ENCODE data around the gene B3GALT6. TPM values are rescaled to one million over a fixed set of nuclear protein-coding genes. Genes with fewer than 3 reads are reported as not detected.

The B3GALT6 gene
- total and polyA plus RNA-seq, 8 donors, result 1.8 to 13.8 (median 7.5) TPM; not detected in 1

DNA sequence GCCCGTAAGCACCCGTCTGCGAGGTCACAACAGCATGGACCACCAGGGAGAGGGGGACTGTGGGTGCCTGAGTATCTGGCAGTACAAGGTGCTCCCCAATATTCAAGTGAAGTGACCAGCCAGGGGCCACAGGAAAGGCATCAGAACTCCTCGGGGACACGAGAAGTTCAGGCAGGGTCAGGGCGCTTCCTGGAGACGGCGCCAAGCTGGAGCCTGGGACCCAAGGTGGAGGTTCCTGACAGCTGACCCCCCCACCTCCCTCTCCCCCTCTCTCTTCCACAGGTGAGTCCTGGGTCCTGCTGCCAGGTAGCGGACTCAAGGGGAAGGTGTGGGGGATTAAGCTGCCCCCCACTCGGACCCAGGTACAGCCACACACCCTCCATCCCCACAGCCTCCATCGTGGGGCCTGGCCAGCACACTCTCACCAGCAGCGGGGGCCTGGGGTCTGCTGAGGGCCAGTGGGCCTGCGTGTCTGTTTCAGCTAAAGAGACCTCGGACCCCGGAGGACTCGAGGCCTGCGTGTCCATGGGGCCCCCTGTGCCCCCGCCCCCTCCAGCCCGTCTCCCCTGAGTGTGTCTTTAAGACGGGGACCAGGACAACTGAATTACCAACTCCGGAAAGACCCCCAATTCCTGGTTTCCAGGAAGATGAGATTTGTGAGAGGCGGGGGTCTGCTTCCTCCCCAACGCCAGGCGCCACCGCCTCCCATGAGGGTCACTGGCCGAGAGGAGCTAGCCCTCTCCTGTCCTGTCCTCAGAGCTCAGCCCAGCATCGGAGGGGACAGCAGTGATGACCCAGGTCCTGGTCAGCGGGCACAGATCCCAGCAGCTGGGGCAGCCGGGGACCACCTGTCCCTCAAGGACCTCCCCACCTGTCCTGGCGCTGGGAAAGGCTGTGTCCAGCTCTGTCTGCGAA is 31.8 kb upstream of the B3GALT6 start:
- TF ChIP-seq, protein P1, sequence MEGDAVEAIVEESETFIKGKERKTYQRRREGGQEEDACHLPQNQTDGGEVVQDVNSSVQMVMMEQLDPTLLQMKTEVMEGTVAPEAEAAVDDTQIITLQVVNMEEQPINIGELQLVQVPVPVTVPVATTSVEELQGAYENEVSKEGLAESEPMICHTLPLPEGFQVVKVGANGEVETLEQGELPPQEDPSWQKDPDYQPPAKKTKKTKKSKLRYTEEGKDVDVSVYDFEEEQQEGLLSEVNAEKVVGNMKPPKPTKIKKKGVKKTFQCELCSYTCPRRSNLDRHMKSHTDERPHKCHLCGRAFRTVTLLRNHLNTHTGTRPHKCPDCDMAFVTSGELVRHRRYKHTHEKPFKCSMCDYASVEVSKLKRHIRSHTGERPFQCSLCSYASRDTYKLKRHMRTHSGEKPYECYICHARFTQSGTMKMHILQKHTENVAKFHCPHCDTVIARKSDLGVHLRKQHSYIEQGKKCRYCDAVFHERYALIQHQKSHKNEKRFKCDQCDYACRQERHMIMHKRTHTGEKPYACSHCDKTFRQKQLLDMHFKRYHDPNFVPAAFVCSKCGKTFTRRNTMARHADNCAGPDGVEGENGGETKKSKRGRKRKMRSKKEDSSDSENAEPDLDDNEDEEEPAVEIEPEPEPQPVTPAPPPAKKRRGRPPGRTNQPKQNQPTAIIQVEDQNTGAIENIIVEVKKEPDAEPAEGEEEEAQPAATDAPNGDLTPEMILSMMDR (IDR thresholded peaks at IDR 0.05), result no peak
- no peak for TF ChIP-seq POLR2A (IDR thresholded peaks at IDR 0.05)
- no peak for TF ChIP-seq EP300 (IDR thresholded peaks at IDR 0.05)
- no peak for TF ChIP-seq POLR2AphosphoS5 (IDR thresholded peaks at IDR 0.05)
- H3K27me3 ChIP-seq, result peaks cover 3 to 54% (median 33%) of the 10 kb centered on the region in 3 donors
- H3K4me1 ChIP-seq, result peaks cover 10 to 15% (median 11%) of the 10 kb centered on the region in 4 donors
- DNase-seq, result no peak
- H3K27ac ChIP-seq, result peak overlapping the region in 1 of 5 donors; percentile 60
- intact Hi-C loops (cut with DNase I; ENCODE audit: low total_unique reads), result no loop called here
- peak overlapping the region in 3 of 4 donors; percentile 48 to 53 (median 51) for H3K4me3 ChIP-seq
- no peaks in the 10 kb centered on the region for H3K36me3 ChIP-seq
- peaks cover 0 to under 1% (median 0%) of the 10 kb centered on the region in 4 donors for H3K9me3 ChIP-seq
- WGBS, 5 donors, result 75 to 81% (median 78%) methylated on average over 20 to 31 of the region's 31 CpGs

DNA sequence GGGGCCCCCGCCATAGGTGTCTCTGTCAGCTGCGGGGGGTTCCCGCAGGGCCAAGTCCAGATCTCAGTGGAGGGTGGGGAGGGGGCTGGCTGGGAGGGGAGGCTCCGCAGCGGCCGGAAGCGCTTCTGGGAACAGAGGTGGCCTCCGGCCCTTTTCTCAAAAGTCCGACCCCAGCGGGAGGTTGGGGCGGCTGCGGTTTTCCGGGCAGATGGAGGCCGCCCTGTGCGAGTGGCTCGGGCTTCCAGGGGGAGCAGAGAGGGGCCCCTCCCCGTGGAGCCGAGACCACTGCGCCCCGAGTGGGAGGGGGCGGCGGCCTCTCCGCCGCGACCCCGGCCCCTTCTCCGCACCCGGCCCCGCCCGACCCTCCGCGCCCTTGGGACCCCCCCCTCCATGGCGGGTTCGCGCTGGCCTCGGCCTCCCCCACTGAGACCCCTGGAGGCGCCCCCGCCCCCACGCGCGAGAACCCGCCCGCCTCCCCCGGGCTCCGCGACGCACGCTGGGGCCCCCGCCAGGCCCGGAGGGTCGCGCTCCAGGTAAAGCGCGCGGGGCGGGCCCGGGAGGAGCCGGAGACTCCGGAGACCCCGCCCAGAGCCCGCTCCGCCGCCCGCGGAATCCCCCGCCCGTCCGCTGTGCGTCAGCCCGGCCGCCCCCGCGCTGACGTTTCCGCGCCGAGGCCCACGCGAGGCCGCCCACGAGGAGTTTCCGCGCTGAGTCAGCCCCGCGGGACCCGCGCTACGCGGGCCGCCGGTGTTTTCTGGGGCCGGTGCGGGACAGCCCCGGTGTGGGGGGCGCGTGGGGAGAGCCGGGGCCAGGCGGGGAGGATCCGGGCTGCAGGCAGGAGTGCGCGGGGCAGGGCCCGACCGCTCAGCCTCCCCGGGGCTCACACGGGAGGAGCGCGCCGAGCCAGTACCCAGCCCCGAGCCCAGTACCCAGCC is 30.9 kb upstream of the B3GALT6 start:
- H3K4me3 ChIP-seq, result peak overlapping the region; percentile 47 to 53 (median 50)
- H3K36me3 ChIP-seq, result no peaks in the 10 kb centered on the region
- H3K27ac ChIP-seq, result peak overlapping the region in 3 of 5 donors; percentile 6 to 60 (median 9)
- peak; percentile 49 to 87 for DNase-seq
- WGBS, 5 donors, result 1 to 9% (median 2%) methylated on average over 13 to 109 of the region's 109 CpGs
- intact Hi-C loops (cut with DNase I; ENCODE audit: low total_unique reads), result no loop called here
- peaks cover 13 to 24% (median 17%) of the 10 kb centered on the region in 4 donors for H3K4me1 ChIP-seq
- peak in 1 of 3 donors; percentile 13 for TF ChIP-seq POLR2AphosphoS5 (IDR thresholded peaks at IDR 0.05)
- TF ChIP-seq EP300 (IDR thresholded peaks at IDR 0.05), result no peak
- H3K27me3 ChIP-seq, result peaks cover 3 to 63% (median 42%) of the 10 kb centered on the region in 3 donors
- H3K9me3 ChIP-seq, result no peaks in the 10 kb centered on the region

DNA sequence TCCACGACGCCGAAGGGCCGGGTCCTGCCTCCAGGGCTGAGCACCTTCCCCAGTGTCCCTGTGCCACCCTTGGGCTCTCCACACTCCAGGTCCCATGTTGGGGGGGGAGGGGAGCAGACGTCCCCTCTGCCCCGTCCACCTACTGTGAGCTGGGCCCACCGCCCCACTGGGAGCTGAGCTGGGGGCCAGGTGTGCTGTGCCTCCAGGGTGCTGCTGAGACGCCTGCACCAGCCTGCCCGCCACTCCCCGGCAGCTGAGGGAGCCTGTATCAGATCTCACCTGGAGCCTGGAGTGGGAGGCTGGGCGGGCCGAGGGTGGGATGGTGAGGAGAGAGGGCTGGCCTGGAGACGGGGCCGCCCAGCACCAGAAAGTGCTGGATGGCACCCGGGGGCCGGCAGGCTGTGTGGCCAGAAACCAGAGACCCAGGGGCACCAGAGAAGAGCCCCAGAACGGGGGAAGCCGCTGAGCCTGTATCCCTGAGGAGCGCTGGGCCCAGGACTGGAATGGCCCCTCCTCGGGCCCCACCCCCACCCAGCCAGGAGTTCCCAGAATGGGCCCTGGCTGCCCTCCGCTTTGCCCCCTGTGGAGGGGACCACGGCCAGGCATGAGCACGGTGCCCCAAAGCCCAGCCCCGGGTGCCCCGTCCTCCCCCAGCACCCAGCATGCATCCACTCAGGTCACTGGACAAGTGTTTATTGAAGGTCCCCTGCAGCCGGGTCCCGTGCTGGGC is 29.0 kb upstream of the B3GALT6 start:
- no peaks in the 10 kb centered on the region for H3K36me3 ChIP-seq
- 54 to 80% (median 58%) methylated on average over 13 to 27 of the region's 27 CpGs for WGBS, 5 donors
- peak in 1 of 2 donors; percentile 44 for DNase-seq
- no peak overlapping the region for H3K27ac ChIP-seq
- H3K27me3 ChIP-seq, result peaks cover 8 to 82% (median 61%) of the 10 kb centered on the region in 3 donors
- no peak overlapping the region for H3K4me3 ChIP-seq
- intact Hi-C loops (cut with DNase I; ENCODE audit: low total_unique reads), result no loop called here
- no peaks in the 10 kb centered on the region for H3K9me3 ChIP-seq
- H3K4me1 ChIP-seq, result peaks cover 20 to 42% (median 34%) of the 10 kb centered on the region in 4 donors
- TF ChIP-seq, protein P1 (IDR thresholded peaks at IDR 0.05), result no peak
- TF ChIP-seq POLR2AphosphoS5 (IDR thresholded peaks at IDR 0.05) (no peak), EP300 (IDR thresholded peaks at IDR 0.05) (no peak), POLR2A (IDR thresholded peaks at IDR 0.05) (no peak)

DNA sequence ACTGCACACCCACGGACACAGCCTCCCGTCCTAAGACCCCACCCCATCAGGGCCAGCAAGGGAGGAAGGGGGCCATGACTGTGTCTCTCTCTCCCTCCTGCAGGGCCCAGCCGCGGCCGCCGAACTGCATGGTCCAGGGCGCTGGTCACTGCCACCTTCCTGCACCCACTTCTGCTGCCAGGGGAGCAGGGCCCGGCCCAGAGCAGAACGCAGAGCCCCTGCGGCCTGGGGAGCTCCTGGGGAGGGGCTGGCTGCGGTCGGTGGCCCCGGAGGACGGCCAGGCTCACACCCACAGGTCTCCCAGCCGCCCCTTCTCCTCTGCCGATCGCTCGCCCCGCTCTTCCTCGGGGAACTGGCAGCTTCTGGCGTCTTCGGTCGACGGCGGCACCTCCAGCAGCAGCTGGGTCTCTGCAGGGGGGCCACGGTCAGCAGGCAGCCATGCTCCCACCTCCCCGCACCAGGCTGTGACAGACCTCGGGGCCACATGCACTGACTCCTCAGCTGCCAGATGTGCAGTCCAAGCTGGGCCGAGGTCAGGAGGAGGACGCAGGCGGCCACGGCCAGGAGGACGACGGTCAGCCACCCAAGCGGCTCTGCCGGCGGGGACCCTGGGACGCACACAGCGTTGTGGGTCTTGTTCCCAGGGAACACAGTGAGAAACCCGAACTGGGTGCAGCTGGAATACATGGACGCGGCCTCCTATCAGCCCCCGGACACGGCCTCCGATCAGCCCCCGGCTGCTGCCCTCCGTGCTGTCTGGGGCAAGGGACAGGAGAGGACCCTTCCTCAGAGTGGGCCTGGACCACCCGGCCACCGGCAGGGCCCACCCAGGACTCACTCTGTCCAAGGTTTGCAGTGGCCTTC is 28.2 kb upstream of the B3GALT6 start:
- H3K4me1 ChIP-seq, result peaks cover 27 to 50% (median 42%) of the 10 kb centered on the region in 4 donors
- DNase-seq, result no peak
- H3K4me3 ChIP-seq, result no peak overlapping the region
- TF ChIP-seq POLR2AphosphoS5 (IDR thresholded peaks at IDR 0.05) (no peak), POLR2A (IDR thresholded peaks at IDR 0.05) (no peak), EP300 (IDR thresholded peaks at IDR 0.05) (no peak)
- TF ChIP-seq, protein P1 (IDR thresholded peaks at IDR 0.05), result no peak
- H3K36me3 ChIP-seq, result no peaks in the 10 kb centered on the region
- WGBS, 5 donors, result 70 to 85% (median 81%) methylated on average over 23 to 49 of the region's 49 CpGs
- no peaks in the 10 kb centered on the region for H3K9me3 ChIP-seq
- intact Hi-C loops (cut with DNase I; ENCODE audit: low total_unique reads), result no loop called here
- no peak overlapping the region for H3K27ac ChIP-seq
- H3K27me3 ChIP-seq, result peaks cover 8 to 90% (median 64%) of the 10 kb centered on the region in 3 donors

Data from stomach (tissue), 9 donors.